Frontal cortex (tissue), 4 donors: ENCODE measurements around the gene HLA-DMA. TPM values are rescaled to one million over a fixed set of nuclear protein-coding genes. Genes with fewer than 3 reads are reported as not detected.

Experiments
- DNase-seq, 2 donors: peaks; one replicate each; pipeline ENCODE4 v3.0.0; 2012; ENCODE audit warnings: low spot score in 2 of 2
- FAIRE-seq: peaks from 2 replicates; lab custom pipeline; 2012; peaks lifted over from hg19 to GRCh38; lab: Jason Lieb, UNC
- total RNA-seq: library from RNA; depleted of rRNA; stranded (reverse); fragments of >200 nt; gene quantifications from one replicate; pipeline ENCODE4 v1.2.3, GENCODE V29; 2014
- donor health status: control.
- donor health status: control.
- donor health status: control.

The HLA-DMA gene
- total RNA-seq, 1 donor from 2014 or later: 0.82 TPM

GRCh38 chr6:32936239-32937152 lies 16.4 kb downstream of the HLA-DMA start:
- no peak for FAIRE-seq

GRCh38 chr6:32935551-32936238 lies 17.2 kb downstream of the HLA-DMA start:
- DNase-seq (no peak), FAIRE-seq (no peak)

More at GRCh38 chr6:32936239-32937152, 16.4 kb downstream of the HLA-DMA start:
- DNase-seq: no peak

GRCh38 chr6:32933661-32934085 lies 19.2 kb downstream of the HLA-DMA start:
- FAIRE-seq (no peak), DNase-seq (peak; percentile 36 to 59)

DNA sequence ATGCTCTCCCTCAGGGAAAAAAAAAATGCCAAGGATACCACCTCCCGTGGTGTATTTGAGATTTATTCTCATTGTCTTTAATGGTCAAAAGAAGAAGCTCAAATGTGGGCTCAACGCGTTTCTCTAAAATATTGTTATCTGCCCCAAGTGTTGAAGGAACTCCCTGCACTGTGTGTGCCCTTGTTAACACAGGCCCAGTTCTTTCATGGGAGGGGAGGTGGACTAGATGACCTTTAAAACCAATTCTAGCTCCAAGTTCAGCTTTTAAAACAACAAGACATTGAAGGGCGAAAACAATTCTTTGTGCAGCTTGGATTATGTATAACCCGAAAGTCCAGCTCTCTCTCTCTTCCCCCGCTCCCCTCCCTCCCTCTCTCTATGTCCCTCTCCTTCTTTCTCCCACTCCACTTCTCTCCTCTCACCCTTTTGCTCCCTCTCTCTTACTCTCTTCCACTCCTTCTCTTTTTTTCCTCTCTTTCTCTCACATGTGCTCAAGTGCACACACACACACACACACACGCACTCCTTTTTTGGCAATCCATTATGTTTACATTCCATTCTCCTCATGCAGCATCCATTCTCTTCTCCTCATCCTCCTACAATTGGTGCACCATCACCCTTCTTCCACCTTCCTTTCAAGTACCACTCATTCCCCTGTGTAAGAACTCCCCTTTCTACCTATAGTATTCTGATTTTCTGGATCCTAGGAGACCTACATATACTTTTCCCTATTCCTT lies 20.6 kb downstream of the HLA-DMA start:
- DNase-seq (no peak), FAIRE-seq (no peak)

DNA sequence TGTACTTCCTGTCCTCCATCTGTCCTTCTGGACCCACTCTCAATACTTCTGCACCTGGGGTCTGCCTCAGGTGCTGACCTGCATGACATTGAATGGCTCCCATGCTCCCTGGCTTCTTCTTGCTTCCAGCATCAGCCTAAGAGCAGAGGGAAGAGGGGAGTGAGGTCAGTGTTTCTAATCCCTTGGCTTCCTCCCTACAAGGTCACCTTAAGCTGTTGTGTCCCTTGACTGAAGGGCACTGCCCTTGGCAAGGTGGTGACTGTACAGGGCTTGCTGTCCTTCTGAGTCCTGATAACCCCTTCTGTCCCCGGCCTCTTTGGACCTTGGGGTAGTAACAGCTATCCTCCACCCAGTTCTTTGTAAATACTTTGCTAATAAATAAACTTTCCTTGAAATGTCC lies 21.7 kb downstream of the HLA-DMA start:
- no peak for FAIRE-seq
- no peak for DNase-seq

DNA sequence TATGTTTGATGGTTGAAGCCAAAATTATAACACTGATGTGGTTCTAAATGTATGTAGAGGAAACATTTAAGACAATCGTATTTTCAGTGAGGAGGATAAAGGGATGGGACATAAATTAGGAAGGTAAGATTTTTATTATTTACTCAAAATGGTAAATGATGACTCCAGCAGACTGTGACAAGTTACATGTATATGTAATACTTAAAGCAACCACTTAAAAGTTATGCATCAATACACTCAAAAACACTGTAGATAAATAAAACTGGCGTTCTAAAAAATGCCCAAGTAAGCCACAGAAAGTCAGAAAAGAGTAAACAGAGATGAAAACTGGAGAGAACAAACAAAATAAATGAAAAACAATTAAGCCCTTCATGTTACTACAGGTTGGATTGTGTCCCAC lies 30.8 kb downstream of the HLA-DMA start:
- no peak for DNase-seq
- no peak for FAIRE-seq

- no peak for FAIRE-seq
- DNase-seq: no peak
Observed at GRCh38 chr6:32920715-32921114, 32.2 kb downstream of the HLA-DMA start.

- no peak for DNase-seq
- no peak for FAIRE-seq
Observed at GRCh38 chr6:32912951-32913350, 39.9 kb downstream of the HLA-DMA start.

GRCh38 chr6:32908897-32909296 lies 44.0 kb downstream of the HLA-DMA start:
- DNase-seq: no peak

DNA sequence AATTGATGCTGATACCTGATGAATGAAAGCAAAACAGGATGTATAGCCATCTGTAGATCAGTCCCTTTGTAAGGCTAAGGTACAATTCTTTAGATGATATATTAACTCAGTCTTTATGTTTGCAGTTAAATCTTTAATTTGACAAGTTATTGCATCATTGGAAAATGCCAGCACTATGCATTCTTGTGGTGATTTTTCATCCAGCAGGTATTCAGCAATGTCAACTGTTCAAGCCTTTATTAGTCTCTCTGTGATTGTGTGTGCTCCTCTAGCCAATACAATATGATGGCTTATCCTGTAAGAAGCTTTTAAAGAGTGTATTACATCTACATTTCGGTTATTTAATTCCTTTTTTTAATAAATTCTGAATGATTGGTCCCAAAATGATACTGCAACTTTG lies 46.4 kb downstream of the HLA-DMA start:
- no peak for FAIRE-seq
- no peak for DNase-seq

More at GRCh38 chr6:32908897-32909296, 44.0 kb downstream of the HLA-DMA start:
- no peak for FAIRE-seq

- DNase-seq (no peak), FAIRE-seq (no peak)
Observed at GRCh38 chr6:32905078-32905477, 47.8 kb downstream of the HLA-DMA start.

- DNase-seq (no peak), FAIRE-seq (no peak)
Observed at GRCh38 chr6:32903952-32904351, 48.9 kb downstream of the HLA-DMA start.

Other genes starting within 250 kb of the HLA-DMA start
- gene HLA-DQA2, start 211.7 kb downstream of the HLA-DMA start, total RNA-seq: not detected
- not detected for gene HLA-DQB2, start 189.6 kb downstream of the HLA-DMA start, total RNA-seq
- not detected for gene HLA-DOB, start 136.1 kb downstream of the HLA-DMA start, total RNA-seq
- 2.4 TPM for gene TAP2, start 114.4 kb downstream of the HLA-DMA start, total RNA-seq
- 3.3 TPM for gene PSMB8, start 109.0 kb downstream of the HLA-DMA start, total RNA-seq
- 3.7 TPM for gene TAP1, start 99.4 kb downstream of the HLA-DMA start, total RNA-seq
- gene PSMB9, start 98.9 kb downstream of the HLA-DMA start, total RNA-seq: 0.82 TPM
- gene HLA-DMB, start 12.1 kb downstream of the HLA-DMA start, total RNA-seq: 0.82 TPM
- gene BRD2, start 15.5 kb upstream of the HLA-DMA start, total RNA-seq: 55.8 TPM
- gene HLA-DOA, start 56.5 kb upstream of the HLA-DMA start, total RNA-seq: 0.82 TPM
- 1.6 TPM for gene HLA-DPA1, start 120.6 kb upstream of the HLA-DMA start, total RNA-seq
- gene HLA-DPB1, start 122.9 kb upstream of the HLA-DMA start, total RNA-seq: 2.4 TPM
- gene COL11A2, start 239.4 kb upstream of the HLA-DMA start, total RNA-seq: 1.2 TPM
- gene RXRB, start 247.6 kb upstream of the HLA-DMA start, total RNA-seq: 23.2 TPM
- gene SLC39A7, start 247.8 kb upstream of the HLA-DMA start, total RNA-seq: 36.3 TPM